Measurements from ENCODE around the gene FAT1. TPM values are rescaled to one million over a fixed set of nuclear protein-coding genes. Genes with fewer than 3 reads are reported as not detected.

FAT1 gene
- total and polyA plus RNA-seq, 7 donors: 12.6 to 146 (median 93.1) TPM

DNA sequence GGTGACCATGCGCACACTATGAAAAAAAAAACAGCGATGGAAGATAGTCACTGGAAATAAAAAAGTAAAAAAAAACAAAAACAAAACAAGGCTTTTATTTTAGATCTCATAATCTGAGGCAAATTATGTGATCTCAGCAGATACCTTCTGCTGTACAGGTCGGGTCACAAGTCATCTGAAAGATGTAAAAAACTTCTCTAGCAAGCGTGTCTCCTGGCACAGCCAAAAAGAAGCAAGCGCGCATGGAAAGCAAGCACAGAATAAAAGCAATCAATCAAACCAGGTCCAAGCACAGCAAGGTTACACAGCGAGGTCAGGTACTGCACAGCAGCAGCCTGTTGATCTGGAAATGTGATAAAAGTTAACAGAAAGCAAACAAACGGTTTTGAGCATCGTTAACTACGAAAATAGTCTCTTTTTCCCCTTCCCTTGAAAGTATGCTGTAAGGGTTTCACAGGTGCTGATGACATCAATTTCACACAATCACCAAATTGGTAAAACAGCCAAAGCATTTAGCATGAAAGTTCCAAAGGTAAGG, 89.0 kb downstream of the FAT1 start:
- H3K4me1 ChIP-seq: no peaks in the 10 kb centered on the region
- intact Hi-C loops (cut with DNase I): no loop called here
- H3K36me3 ChIP-seq: peaks cover 0 to 74% (median 10%) of the 10 kb centered on the region in 4 donors
- DNase-seq: no peak
- no peak overlapping the region for H3K27ac ChIP-seq
- H3K27me3 ChIP-seq: no peaks in the 10 kb centered on the region
- H3K4me3 ChIP-seq: no peak overlapping the region
- H3K9me3 ChIP-seq: no peaks in the 10 kb centered on the region
- 84 to 85% methylated on average over 10 of the region's 10 CpGs for WGBS, 2 donors
- no peak for TF ChIP-seq POLR2AphosphoS5 (IDR thresholded peaks at IDR 0.05)

DNA sequence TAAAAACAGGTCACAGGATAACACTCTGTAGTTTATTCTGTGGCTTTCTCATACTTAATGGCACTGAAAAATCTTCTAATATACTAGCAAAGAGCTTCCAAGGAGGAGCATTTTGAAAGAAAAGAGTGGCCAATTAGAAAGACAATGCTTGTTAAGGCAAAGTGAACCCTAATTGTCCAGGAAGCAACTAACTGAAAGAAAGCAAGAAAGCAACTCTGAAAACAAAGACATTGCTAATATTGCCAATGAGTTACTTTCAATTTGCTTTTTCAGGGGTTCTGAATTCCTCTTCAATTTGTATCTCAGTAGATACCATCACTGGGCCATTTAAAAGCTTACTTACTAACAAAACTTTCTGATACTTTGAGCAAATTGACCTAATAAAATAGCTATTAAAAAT, 89.8 kb downstream of the FAT1 start:
- intact Hi-C loops (cut with DNase I): no loop called here
- no peak for DNase-seq
- no peaks in the 10 kb centered on the region for H3K9me3 ChIP-seq
- no peak overlapping the region for H3K4me3 ChIP-seq
- H3K4me1 ChIP-seq: no peaks in the 10 kb centered on the region
- no peak overlapping the region for H3K27ac ChIP-seq
- peaks cover 0 to 74% (median 10%) of the 10 kb centered on the region in 4 donors for H3K36me3 ChIP-seq
- TF ChIP-seq POLR2A (IDR thresholded peaks at IDR 0.05) (no peak), EP300 (IDR thresholded peaks at IDR 0.05) (no peak), POLR2AphosphoS5 (IDR thresholded peaks at IDR 0.05) (no peak)
- TF ChIP-seq, protein P1, sequence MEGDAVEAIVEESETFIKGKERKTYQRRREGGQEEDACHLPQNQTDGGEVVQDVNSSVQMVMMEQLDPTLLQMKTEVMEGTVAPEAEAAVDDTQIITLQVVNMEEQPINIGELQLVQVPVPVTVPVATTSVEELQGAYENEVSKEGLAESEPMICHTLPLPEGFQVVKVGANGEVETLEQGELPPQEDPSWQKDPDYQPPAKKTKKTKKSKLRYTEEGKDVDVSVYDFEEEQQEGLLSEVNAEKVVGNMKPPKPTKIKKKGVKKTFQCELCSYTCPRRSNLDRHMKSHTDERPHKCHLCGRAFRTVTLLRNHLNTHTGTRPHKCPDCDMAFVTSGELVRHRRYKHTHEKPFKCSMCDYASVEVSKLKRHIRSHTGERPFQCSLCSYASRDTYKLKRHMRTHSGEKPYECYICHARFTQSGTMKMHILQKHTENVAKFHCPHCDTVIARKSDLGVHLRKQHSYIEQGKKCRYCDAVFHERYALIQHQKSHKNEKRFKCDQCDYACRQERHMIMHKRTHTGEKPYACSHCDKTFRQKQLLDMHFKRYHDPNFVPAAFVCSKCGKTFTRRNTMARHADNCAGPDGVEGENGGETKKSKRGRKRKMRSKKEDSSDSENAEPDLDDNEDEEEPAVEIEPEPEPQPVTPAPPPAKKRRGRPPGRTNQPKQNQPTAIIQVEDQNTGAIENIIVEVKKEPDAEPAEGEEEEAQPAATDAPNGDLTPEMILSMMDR (IDR thresholded peaks at IDR 0.05): no peak
- no peaks in the 10 kb centered on the region for H3K27me3 ChIP-seq

DNA sequence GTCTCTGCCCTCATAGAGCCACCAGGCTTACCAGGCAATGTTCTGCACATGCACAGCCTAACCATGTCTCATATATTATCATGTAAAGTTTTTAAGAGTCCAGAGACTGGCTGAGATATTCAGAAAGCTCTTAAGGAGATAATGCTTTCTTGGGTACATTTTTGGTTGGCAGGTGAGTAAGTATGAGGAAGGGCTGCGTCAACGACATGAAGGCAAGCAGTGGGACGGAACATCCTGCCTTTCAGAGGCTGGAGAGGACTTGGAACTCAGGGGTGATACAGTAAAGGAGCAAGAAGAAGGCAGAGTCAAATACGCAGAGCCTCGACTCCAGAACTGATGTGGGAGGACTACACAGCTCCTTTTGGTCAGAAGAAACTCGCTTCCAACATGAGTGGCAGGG, 93.5 kb downstream of the FAT1 start:
- H3K36me3 ChIP-seq: peaks cover 6 to 76% (median 12%) of the 10 kb centered on the region in 4 donors
- DNase-seq: no peak
- intact Hi-C loops (cut with DNase I): no loop called here

DNA sequence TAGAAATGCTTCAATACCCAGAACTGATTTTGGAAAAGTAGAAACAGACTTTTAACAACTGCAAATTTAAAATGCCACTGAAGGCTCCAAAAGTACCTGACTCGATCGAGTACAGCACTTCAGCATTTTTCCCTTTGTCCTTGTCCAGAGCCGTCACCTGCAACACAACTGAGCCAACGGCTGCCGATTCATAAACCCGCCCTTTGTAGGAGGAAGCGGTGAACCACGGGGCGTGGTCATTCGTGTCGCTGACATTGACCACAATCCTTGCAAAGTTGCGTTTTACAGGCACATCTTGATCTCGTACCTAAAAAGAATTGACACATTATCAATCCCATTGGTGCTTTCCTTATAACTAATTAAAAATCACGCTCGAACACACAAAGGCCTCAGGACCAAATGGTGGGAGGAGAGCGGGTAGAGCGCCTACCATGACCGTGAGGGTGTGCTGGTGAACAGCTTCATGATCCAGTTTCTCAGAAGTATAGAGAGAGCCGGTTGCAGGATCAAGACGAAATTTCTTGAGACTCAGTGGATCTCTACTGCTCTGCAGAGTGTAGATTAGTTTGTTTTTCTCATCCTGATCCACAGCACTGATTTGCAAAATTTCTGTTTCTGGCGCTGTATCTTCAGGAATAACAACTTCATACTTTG, 95.5 kb downstream of the FAT1 start:
- H3K4me1 ChIP-seq: peaks cover 0 to 16% (median 13%) of the 10 kb centered on the region in 4 donors
- H3K4me3 ChIP-seq: no peak overlapping the region
- H3K9me3 ChIP-seq: no peaks in the 10 kb centered on the region
- intact Hi-C loops (cut with DNase I): no loop called here
- no peak overlapping the region for H3K27ac ChIP-seq
- WGBS, 2 donors: 80 to 87% methylated on average over 21 of the region's 21 CpGs
- TF ChIP-seq, protein P1 (IDR thresholded peaks at IDR 0.05): no peak
- TF ChIP-seq POLR2A (IDR thresholded peaks at IDR 0.05) (no peak), POLR2AphosphoS5 (IDR thresholded peaks at IDR 0.05) (no peak)
- no peak for DNase-seq
- peaks cover 6 to 72% (median 12%) of the 10 kb centered on the region in 4 donors for H3K36me3 ChIP-seq
- H3K27me3 ChIP-seq: no peaks in the 10 kb centered on the region

More for the DNA sequence above, 93.5 kb downstream of the FAT1 start:
- Histone ChIP-seq H3K27me3 (no peaks in the 10 kb centered on the region), H3K27ac (no peak overlapping the region), H3K4me3 (no peak overlapping the region), H3K4me1 (peaks cover 0 to 5% (median 5%) of the 10 kb centered on the region in 4 donors), H3K9me3 (no peaks in the 10 kb centered on the region)
- 92 to 95% methylated on average over 6 of the region's 6 CpGs for WGBS, 2 donors
- TF ChIP-seq POLR2AphosphoS5 (IDR thresholded peaks at IDR 0.05) (no peak), POLR2A (IDR thresholded peaks at IDR 0.05) (no peak), EP300 (IDR thresholded peaks at IDR 0.05) (no peak)
- TF ChIP-seq, protein P1 (IDR thresholded peaks at IDR 0.05): no peak

DNA sequence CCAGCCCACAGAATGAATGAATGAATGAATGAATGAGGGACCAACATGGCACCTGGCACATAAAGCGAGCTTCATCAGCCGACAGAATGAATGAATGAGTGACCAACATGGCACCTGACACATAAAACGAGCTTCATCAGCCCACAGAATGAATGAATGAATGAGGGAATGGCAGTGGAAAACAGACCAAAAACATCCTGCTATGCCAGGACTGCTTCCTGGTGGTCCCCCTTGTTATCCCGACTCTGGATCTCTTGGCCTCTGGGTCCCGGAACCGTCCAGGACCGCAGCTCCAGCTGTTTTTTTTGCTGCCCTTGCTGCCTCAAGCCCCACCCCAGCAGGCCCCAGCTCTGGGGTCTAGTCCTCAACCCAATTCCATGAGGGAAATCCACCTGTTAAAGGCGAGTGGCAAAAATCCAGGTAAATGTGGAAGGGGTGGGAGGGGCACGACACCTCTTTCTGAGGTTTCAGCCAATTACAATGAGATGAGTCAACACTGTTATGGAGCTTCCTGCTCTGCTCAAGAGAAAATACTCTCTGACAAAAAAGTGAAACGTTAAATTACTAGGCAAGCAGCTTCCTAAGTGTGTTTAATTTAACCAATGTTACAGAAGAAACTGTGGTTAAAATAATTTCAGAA, 96.3 kb downstream of the FAT1 start:
- H3K9me3 ChIP-seq: no peaks in the 10 kb centered on the region
- 74 to 82% methylated on average over 10 of the region's 10 CpGs for WGBS, 2 donors
- no peak overlapping the region for H3K27ac ChIP-seq
- no peaks in the 10 kb centered on the region for H3K27me3 ChIP-seq
- H3K36me3 ChIP-seq: peaks cover 5 to 67% (median 8%) of the 10 kb centered on the region in 4 donors
- peaks cover 0 to 16% (median 13%) of the 10 kb centered on the region in 4 donors for H3K4me1 ChIP-seq
- no peak for DNase-seq
- intact Hi-C loops (cut with DNase I): no loop called here
- TF ChIP-seq POLR2A (IDR thresholded peaks at IDR 0.05) (no peak), POLR2AphosphoS5 (IDR thresholded peaks at IDR 0.05) (no peak), EP300 (IDR thresholded peaks at IDR 0.05) (no peak)
- TF ChIP-seq, protein P1 (IDR thresholded peaks at IDR 0.05): no peak
- no peak overlapping the region for H3K4me3 ChIP-seq

Data from sigmoid colon (tissue), 7 donors.